GM21528 (cell line): ENCODE data around the gene MYLK3.
A peak's percentile ranks its signal among the peaks of the same experiment; 100 is the strongest.
"Not testable (repeated sequence)": the region's sequence is repeated elsewhere in the genome, so short reads cannot be mapped to it uniquely, and the experiment has no call there.

Experiments
- ATAC-seq: cut with Tn5 transposase; IDR thresholded peaks from one replicate; pipeline ENCODE4 v1.9.1; 2021; ENCODE audit warnings: mild to moderate bottlenecking, moderate library complexity; ENCODE audit not compliant: unreplicated experiment, low FRiP score

MYLK3 gene

GRCh38 chr16:46747777-46748651, at the start of gene MYLK3:
Gene MYLK3 (minus strand): TSS chr16:46748344. CDS start chr16:46748193, 151 bp downstream.
- ATAC-seq: no peak

DNA sequence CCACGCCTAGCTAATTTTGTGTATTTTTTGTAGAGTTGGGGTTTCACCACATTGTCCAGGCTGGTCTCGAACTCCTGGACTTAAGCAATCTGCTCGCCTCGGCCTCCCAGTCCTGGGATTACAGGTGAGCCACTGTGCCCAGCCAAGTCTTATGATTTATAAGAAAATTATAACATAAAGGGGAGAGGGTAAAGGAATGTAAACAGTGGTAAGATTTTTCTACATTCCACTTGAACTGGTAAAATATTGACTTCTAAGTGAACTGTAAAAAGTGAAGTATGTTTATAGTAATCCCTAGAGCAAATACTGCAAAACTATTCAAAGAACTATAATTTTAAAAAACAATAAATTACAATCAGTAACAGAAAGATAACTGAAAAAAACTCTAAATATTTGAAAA, 49.4 kb upstream of the MYLK3 start:
- no peak for ATAC-seq

DNA sequence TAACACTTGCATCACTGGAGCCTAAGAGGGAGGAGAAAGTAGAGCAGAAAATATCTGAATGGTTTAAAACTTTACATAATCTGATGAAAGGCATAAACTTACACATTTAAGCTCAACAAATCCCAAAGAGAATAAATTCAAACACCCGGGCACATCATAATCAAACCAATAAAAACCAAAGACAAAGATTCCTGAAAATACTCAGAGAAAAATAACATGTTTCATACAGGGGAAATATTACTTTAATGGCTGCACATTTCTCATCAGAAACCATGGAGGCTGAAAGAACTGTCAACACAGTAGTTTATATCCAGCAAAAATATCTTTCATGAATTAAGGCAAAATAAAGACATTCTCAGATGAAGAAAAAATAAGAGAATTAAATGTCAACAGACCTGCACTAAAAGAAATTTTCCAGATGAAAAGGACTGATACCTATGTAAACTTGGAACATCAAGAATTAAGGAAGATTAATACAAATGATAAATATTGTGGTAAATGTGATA, 48.7 kb upstream of the MYLK3 start:
- ATAC-seq: no peak

DNA sequence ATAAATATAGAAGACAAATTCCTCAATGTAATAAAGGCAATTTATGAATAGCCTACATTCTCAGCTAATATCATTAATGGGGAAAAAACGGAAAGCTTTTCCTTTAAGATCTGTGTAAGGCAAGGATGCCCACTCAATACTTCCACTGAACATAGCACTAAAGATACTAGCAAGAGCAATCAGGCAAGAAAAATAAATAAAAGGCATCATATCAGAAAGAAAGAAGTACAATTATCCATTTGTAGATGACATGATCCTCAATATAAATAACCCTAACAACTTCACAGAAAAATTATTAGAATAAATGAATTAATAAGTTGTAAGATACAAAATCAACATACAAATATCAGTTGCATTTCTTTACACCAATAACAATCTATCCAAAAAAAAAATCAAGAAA, 45.7 kb upstream of the MYLK3 start:
- no peak for ATAC-seq

- ATAC-seq: no peak
These were observed 42.6 kb upstream of the MYLK3 start for GRCh38 chr16:46790599-46791270.

DNA sequence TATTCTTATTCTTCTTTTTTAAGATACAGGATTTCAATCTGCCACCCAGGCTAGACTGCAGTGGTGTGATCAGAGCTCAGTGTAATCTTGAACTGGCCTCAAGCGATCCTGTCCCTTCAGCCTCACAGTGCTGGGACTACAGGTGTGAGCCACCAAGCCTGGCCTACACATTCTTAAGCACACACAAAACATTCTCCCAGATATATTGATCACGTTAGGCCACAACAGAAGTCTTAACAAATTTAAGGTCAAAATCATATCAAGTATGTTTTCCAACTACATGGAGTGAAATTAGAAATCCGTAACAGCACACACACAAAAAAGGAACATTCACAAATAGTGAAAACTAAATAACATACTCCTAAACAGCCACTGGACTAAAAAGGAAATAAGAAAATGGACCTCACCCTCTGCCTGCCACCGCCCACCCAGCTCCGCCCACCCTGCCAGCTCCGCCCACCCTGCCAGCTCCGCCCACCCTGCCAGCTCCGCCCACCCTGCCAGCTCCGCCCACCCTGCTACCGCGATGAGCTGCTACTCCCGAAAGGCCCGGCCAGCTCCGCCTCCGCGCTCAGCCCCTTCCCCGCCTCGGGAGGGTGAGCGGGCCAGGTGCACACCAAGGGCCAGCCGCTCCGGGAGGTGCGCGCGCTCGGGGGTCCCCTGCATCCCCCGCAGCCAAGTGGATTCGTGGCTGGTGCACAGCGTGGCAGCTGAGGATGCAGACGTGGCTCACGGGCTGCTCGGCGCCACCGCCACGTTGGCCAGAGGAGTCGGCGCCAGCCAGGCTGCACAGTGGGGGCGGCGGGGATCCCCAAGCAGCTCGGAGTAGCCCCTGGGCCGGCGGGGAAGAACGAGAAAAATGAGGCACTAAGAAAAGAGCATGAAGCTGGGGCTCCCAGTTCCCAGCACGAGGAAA, 41.6 kb upstream of the MYLK3 start:
- ATAC-seq: peak; percentile 83

DNA sequence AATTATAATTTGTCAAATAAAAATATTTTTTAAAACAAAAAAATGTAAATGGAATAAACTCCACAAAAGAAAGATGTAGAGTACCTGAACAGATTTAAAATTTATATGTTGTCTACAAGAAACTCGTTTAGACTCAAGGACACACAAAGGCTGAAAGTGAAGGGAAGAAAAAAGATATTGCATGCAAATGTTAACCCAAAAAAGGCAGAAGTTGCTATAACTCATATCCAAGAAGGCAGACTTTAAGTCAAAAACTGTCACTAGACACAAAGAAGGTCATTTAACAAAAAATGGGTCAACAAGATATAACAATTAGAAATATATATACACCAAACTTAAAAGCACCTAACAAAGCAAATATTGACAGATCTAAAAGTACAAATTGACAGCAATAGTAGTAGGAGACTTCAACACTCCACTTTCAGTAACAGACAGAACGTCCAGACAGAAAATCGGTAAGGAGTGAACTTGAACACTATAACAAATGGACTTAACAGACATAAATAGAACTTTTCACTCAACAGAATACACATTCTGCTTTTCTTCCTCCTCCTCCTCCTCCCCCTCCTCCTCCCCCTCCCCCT, 40.8 kb upstream of the MYLK3 start:
- ATAC-seq: no peak

GRCh38 chr16:46787909-46788308, 39.8 kb upstream of the MYLK3 start:
- no peak for ATAC-seq

DNA sequence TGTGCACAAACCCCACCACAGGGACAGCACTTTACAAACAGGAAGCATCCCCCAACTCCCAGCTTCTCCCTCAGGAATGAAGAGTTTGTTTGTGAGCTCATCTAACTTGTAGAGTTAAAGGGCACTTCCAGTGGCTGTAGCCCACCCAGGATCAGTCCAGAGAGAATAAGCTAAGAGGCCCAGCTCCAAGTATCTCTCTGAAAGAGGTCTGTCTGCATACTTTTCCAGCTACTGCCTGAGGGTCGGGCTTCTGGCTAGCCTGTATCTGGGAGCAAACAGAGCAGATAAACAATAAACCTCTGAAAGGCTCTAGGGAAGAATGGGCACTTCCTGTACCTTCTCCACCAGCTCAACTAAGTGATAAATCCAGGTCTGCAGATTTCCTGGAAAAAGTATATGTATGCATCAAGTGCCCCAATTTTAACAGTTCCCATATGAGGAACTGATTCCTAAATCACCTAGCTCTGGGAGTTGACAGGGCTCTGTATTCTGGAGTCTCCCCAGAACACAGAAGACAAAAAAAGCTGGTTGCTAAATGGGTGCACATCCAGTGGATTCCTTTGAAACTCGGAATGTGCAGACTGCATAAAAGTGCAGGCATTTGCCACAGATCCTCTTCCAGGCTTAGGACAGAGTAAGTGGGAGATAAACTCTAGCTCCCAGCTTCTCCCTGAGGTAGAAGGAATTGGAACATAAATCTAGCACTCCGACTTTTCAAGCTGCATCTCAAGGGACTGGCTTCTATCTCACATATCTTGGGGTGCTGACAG, 37.1 kb upstream of the MYLK3 start:
- no peak for ATAC-seq

DNA sequence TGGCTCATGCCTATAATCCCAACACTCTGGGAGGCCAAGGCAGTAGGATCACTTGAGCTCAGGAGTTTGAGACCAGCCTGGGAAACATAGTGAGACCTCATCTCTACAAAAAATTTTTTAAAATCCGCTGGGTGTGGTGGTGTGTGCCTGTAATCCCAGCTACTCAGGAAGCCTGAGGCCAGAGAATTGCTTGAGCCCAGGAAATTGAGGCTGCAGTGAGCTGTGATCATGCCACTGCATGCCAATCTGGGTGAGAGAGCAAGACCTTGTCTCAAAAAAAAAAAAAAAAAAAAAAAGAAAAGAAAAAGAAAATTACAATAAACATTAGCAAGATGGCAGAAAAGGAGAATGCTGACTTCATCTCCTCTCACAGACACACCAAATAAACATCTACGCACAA, 36.4 kb upstream of the MYLK3 start:
- not testable (repeated sequence) for ATAC-seq

- no peak for ATAC-seq
These were observed 35.7 kb upstream of the MYLK3 start for GRCh38 chr16:46783800-46784199.

DNA sequence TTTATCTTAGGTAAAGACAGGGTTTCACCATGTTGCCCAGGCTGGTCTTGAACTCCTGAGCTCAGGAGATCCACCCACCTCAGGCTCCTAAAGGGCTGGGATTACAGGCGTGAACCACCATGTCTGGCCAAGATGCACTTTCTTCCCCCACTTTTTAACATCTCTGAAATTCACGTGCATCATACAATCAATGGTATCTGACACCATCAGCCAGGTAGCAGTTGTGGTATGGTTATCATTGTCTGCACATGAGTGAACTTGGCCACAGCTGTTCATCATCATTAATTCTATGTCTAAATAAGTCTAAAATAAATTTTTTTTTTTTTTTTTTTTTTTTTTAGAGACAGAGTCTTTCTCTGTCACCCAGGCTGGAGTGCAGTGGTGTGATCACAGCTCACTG, 34.2 kb upstream of the MYLK3 start:
- ATAC-seq: no peak

DNA sequence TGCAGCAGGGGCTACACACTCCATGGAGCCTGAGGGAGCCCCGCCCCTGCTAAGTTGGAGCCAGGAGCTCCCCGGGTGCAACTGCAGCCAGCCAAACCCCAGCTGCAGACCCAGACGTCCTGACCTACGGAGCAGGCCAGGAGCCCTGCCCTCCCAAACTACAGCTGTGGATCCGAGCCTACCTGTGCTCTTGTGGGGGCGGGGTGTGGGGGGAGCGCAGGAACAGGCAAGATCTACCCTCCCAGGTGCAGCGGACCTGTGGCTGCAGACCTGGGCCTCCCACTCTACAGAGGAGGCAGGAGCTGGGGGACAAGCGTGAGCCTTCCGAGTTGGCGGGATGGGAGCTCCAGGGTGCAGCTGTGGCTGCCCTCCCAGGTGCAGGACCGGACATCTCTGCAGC, 29.7 kb upstream of the MYLK3 start:
- no peak for ATAC-seq

DNA sequence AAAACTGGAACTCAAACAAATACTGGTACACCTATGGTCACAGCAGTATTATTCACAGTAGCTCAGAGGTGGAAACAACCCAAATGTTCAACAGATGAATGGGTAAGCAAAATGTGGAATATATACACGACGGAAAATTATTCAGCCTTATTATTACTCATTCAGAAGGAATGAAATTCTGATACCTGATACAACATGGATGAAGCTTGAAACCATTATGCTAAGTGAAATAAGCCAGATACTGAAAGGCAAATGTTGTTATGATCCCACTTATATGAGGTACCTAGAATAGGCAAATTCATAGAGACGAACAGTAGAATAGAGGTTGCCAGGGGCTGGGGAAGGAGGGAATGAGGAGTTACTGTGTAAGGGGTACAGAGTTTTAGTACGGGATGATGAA, 27.1 kb upstream of the MYLK3 start:
- peak; percentile 26 for ATAC-seq

- peak; percentile 68 for ATAC-seq
These were observed 26.6 kb upstream of the MYLK3 start for GRCh38 chr16:46774743-46775177.

DNA sequence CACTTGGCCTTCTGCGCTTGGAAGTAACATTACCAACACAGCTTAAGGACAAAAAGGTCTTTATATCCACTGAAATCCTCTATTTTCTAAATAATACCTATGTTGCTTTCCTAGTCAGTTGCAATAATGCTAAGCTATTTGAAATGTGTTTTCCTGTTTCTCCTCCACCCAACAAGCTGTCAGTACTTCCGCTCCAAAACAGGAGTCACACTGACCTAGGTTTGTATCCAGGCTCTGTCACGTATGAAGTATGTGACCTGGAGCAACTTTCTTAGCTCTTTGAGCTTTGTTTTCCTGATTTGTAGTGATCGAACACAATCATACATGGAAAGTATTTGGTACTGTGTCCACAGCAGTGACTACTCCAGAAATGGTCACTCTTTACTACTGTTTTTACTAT, 24.3 kb upstream of the MYLK3 start:
- no peak for ATAC-seq

- no peak for ATAC-seq
These were observed 20.7 kb upstream of the MYLK3 start for GRCh38 chr16:46768809-46769208.

DNA sequence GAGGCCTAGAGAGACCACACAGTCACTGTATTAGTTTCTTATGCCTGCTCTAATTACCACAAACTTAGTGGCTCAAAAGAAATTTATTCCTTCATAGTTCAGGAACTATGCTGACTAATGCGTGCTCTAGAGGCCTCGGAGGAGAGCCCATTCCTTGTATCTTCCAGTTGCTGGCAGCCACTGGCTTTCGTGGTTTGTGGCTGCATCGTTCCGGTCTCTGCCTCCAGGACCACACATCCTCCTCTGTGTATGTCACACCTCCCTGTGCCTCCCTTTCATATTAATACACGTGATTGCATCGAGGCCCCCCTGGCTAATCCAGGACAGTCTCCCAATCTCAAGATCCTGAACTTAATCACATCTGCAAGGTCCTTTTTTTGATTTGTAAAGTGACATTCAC, 16.9 kb upstream of the MYLK3 start:
- ATAC-seq: no peak

GRCh38 chr16:46763147-46763546, 15.0 kb upstream of the MYLK3 start:
- ATAC-seq: no peak

- no peak for ATAC-seq
These were observed 14.4 kb upstream of the MYLK3 start for GRCh38 chr16:46762583-46762982.
